Measurements from ENCODE around the gene ACIN1. TPM values are rescaled to one million over a fixed set of nuclear protein-coding genes. Genes with fewer than 3 reads are reported as not detected.

Gene ACIN1
- total and polyA plus RNA-seq, 10 of the 15 experiments (the other 5 are each of a cell fraction or from before 2014, with no cell fraction given), result 4.3 to 148 (median 93.4) TPM

GRCh38 chr14:23095196-23096108, 516 bp upstream of the ACIN1 start, which contains the start of gene C14orf119 (continued):
- peak; percentile 59 for TF ChIP-seq ZNF687 (IDR thresholded peaks at IDR 0.05)
- TF ChIP-seq TBL1XR1 (IDR thresholded peaks at IDR 0.05; ENCODE audit: low read depth, low read length), result no peak; the same call in none of the 2 replicates
- 0 out of 2 replicates have a peak, but pooled peaks have one; percentile 62 for TF ChIP-seq GABPA (IDR thresholded peaks at IDR 0.05; ENCODE audit: low read depth)
- TF ChIP-seq CREM (IDR thresholded peaks at IDR 0.05; ENCODE audit: low read depth), result no peak
- TF ChIP-seq RAD51 (IDR thresholded peaks at IDR 0.05), result no peak
- no peak; the same call in 1 of the 2 replicates for TF ChIP-seq POLR2AphosphoS2 (IDR thresholded peaks at IDR 0.05; ENCODE audit: low read depth, low read length)
- TF ChIP-seq ELK1 (IDR thresholded peaks at IDR 0.05; ENCODE audit: low read depth, low read length), result peak; percentile 79; the same call in 1 of the 2 replicates
- no peak for TF ChIP-seq SREBF1 (IDR thresholded peaks at IDR 0.05; ENCODE audit: low read length)
- TF ChIP-seq, protein P1, sequence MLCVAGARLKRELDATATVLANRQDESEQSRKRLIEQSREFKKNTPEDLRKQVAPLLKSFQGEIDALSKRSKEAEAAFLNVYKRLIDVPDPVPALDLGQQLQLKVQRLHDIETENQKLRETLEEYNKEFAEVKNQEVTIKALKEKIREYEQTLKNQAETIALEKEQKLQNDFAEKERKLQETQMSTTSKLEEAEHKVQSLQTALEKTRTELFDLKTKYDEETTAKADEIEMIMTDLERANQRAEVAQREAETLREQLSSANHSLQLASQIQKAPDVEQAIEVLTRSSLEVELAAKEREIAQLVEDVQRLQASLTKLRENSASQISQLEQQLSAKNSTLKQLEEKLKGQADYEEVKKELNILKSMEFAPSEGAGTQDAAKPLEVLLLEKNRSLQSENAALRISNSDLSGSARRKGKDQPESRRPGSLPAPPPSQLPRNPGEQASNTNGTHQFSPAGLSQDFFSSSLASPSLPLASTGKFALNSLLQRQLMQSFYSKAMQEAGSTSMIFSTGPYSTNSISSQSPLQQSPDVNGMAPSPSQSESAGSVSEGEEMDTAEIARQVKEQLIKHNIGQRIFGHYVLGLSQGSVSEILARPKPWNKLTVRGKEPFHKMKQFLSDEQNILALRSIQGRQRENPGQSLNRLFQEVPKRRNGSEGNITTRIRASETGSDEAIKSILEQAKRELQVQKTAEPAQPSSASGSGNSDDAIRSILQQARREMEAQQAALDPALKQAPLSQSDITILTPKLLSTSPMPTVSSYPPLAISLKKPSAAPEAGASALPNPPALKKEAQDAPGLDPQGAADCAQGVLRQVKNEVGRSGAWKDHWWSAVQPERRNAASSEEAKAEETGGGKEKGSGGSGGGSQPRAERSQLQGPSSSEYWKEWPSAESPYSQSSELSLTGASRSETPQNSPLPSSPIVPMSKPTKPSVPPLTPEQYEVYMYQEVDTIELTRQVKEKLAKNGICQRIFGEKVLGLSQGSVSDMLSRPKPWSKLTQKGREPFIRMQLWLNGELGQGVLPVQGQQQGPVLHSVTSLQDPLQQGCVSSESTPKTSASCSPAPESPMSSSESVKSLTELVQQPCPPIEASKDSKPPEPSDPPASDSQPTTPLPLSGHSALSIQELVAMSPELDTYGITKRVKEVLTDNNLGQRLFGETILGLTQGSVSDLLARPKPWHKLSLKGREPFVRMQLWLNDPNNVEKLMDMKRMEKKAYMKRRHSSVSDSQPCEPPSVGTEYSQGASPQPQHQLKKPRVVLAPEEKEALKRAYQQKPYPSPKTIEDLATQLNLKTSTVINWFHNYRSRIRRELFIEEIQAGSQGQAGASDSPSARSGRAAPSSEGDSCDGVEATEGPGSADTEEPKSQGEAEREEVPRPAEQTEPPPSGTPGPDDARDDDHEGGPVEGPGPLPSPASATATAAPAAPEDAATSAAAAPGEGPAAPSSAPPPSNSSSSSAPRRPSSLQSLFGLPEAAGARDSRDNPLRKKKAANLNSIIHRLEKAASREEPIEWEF (IDR thresholded peaks at IDR 0.05; ENCODE audit: insufficient replicate concordance, low read depth, low read length), result no peak
- TF ChIP-seq NR2F1 (conservative IDR thresholded peaks at IDR 0.05), result peak; percentile 30; the same call in 1 of the 2 replicates
- TF ChIP-seq RFX5 (IDR thresholded peaks at IDR 0.05; ENCODE audit: low read depth, low read length), result no peak
- peak; percentile 91 for TF ChIP-seq POLR2AphosphoS5 (IDR thresholded peaks at IDR 0.05; ENCODE audit: low read length)
- TF ChIP-seq, protein P2, sequence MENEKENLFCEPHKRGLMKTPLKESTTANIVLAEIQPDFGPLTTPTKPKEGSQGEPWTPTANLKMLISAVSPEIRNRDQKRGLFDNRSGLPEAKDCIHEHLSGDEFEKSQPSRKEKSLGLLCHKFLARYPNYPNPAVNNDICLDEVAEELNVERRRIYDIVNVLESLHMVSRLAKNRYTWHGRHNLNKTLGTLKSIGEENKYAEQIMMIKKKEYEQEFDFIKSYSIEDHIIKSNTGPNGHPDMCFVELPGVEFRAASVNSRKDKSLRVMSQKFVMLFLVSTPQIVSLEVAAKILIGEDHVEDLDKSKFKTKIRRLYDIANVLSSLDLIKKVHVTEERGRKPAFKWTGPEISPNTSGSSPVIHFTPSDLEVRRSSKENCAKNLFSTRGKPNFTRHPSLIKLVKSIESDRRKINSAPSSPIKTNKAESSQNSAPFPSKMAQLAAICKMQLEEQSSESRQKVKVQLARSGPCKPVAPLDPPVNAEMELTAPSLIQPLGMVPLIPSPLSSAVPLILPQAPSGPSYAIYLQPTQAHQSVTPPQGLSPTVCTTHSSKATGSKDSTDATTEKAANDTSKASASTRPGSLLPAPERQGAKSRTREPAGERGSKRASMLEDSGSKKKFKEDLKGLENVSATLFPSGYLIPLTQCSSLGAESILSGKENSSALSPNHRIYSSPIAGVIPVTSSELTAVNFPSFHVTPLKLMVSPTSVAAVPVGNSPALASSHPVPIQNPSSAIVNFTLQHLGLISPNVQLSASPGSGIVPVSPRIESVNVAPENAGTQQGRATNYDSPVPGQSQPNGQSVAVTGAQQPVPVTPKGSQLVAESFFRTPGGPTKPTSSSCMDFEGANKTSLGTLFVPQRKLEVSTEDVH (IDR thresholded peaks at IDR 0.05; ENCODE audit: low read depth, partially characterized antibody), result no peak
- TF ChIP-seq ASH2L (IDR thresholded peaks at IDR 0.05; ENCODE audit: borderline replicate concordance, low read depth), result no peak
- TF ChIP-seq MTA3 (IDR thresholded peaks at IDR 0.05; ENCODE audit: borderline replicate concordance, low read length), result no peak
- TF ChIP-seq EED (IDR thresholded peaks at IDR 0.05; ENCODE audit: low read depth), result peak; percentile 55; the same call in 1 of the 2 replicates

Data from GM12878 (cell line).